T-helper 1 cell treated with Interleukin-12 subunit alpha and Interleukin-12 subunit beta and Interleukin-4 antibody, amounts not matched to agents 30 μg/mL and 1 μg/mL, for 36 hours (primary cell): ENCODE measurements around the gene NTSR2.

ENCODE experiments used
- H3K27ac Mint-ChIP-seq: one replicate; pipeline ENCODE4 v1.8.0; 2021; ENCODE audit warnings: mild to moderate bottlenecking, mixed read lengths
- H3K27me3 Mint-ChIP-seq: one replicate; pipeline ENCODE4 v1.8.0; 2021; ENCODE audit warnings: low read depth, mixed read lengths
- H3K36me3 Mint-ChIP-seq: one replicate; pipeline ENCODE4 v1.8.0; 2021; ENCODE audit warnings: low read depth, mixed read lengths
- H3K4me1 Mint-ChIP-seq: one replicate; pipeline ENCODE4 v1.8.0; 2021; ENCODE audit warnings: low read depth, mixed read lengths
- H3K4me3 Mint-ChIP-seq: one replicate; pipeline ENCODE4 v1.8.0; 2021; ENCODE audit warnings: mild to moderate bottlenecking, moderate library complexity, mixed read lengths
- H3K9me3 Mint-ChIP-seq: one replicate; pipeline ENCODE4 v1.8.0; 2021; ENCODE audit warnings: mixed read lengths

The NTSR2 gene

DNA sequence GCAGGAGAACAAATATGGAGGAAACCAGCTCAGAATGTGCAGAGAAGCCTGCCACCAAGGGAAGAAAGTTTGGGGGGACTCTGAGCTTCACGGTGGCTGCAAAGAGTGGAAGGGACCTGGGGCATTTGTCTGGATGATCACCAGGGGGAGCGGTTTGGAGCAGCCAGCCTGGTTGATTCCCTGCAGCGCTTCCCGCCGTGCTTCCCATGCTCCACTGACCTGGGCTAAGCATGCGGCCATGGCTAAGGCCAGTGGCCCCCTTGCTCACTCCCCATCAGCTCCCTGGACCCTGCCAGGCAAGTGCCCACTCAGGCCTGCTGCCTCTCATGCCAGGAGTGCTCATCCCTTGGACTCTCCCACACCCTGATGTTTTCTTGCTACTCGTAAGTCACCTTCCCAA, 27.0 kb downstream of the NTSR2 start:
- H3K4me1 Mint-ChIP-seq = no peaks in the 10 kb centered on the region
- no peaks in the 10 kb centered on the region for H3K27me3 Mint-ChIP-seq
- H3K9me3 Mint-ChIP-seq = no peaks in the 10 kb centered on the region
- H3K36me3 Mint-ChIP-seq = no peaks in the 10 kb centered on the region
- no peak overlapping the region for H3K27ac Mint-ChIP-seq
- H3K4me3 Mint-ChIP-seq = no peak overlapping the region

DNA sequence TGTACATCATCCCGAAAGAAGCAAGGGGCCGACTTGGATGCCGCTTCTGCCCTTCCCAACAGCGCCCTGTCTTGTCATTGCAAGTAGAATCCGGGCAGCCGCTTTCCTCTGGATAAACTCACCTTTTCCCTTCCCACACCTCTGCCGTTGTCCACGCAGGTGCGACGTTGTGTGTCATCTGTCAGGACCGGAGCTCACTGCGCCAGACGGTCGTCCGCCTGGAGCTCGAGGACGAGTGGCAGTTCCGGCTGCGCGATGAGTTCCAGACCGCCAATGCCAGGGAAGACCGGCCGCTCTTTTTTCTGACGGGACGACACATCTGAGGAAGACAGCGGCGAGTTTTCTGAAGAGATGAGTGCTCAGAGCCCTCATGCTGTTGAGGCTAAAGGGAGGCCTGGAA, 29.9 kb downstream of the NTSR2 start:
- Mint-ChIP-seq H3K27me3 (no peaks in the 10 kb centered on the region), H3K36me3 (no peaks in the 10 kb centered on the region), H3K9me3 (no peaks in the 10 kb centered on the region), H3K4me3 (no peak overlapping the region), H3K4me1 (no peaks in the 10 kb centered on the region), H3K27ac (no peak overlapping the region)

DNA sequence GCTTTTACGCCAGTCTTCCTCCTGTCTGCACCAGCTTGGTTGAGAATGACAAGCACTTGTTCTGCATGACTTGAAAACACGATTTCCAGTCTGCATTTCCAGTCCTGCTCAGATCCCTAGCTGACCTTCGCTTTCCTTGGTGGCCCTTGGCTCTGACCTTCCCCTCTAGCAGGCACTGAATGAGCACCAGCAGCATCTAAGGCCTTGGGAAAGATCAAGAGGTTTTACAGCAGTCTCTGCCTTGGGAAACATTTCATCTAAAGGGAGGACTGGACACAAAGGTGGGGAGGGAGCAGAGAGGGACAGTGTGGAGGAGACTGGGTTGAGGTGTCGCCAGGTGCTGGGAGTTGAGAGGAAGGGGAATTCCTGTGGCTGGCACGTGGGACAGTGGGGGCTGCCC, 30.5 kb downstream of the NTSR2 start:
- Mint-ChIP-seq H3K36me3 (no peaks in the 10 kb centered on the region), H3K27ac (no peak overlapping the region), H3K4me3 (no peak overlapping the region), H3K27me3 (no peaks in the 10 kb centered on the region), H3K4me1 (no peaks in the 10 kb centered on the region), H3K9me3 (no peaks in the 10 kb centered on the region)

DNA sequence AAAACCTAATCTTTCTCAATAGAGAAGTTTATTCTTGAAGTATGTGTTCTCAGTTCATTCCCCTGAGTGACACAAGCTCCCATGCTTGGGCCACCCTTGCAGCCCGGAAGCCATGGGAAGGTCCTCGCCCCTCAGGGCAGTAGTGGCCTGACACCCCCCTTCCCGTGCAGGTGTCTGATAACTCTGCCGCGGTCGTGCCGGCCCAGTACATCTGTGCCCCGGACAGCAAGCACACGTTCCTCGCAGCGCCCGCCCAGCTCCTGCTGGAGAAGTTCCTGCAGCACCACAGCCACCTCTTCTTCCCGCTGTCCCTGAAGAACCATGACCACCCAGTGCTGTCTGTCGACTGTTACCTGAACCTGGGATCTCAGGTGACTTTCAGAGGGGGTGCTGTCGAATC, 32.4 kb downstream of the NTSR2 start:
- Mint-ChIP-seq H3K4me3 (no peak overlapping the region), H3K4me1 (no peaks in the 10 kb centered on the region), H3K36me3 (no peaks in the 10 kb centered on the region), H3K9me3 (no peaks in the 10 kb centered on the region), H3K27me3 (no peaks in the 10 kb centered on the region), H3K27ac (no peak overlapping the region)

GRCh38 chr2:11636593-11637295, 33.3 kb downstream of the NTSR2 start:
- H3K27me3 Mint-ChIP-seq = no peaks in the 10 kb centered on the region

GRCh38 chr2:11635141-11635540, 34.9 kb downstream of the NTSR2 start:
- Mint-ChIP-seq H3K27me3 (no peaks in the 10 kb centered on the region), H3K27ac (no peak overlapping the region), H3K4me1 (no peaks in the 10 kb centered on the region), H3K9me3 (no peaks in the 10 kb centered on the region), H3K36me3 (no peaks in the 10 kb centered on the region), H3K4me3 (no peak overlapping the region)

More at GRCh38 chr2:11636593-11637295, 33.3 kb downstream of the NTSR2 start:
- Mint-ChIP-seq H3K27ac (no peak overlapping the region), H3K36me3 (no peaks in the 10 kb centered on the region), H3K9me3 (no peaks in the 10 kb centered on the region), H3K4me1 (no peaks in the 10 kb centered on the region), H3K4me3 (no peak overlapping the region)

- Mint-ChIP-seq H3K36me3 (no peaks in the 10 kb centered on the region), H3K4me1 (no peaks in the 10 kb centered on the region), H3K27ac (no peak overlapping the region), H3K9me3 (no peaks in the 10 kb centered on the region), H3K27me3 (no peaks in the 10 kb centered on the region), H3K4me3 (no peak overlapping the region)
These were observed 35.4 kb downstream of the NTSR2 start for GRCh38 chr2:11634584-11634983.

DNA sequence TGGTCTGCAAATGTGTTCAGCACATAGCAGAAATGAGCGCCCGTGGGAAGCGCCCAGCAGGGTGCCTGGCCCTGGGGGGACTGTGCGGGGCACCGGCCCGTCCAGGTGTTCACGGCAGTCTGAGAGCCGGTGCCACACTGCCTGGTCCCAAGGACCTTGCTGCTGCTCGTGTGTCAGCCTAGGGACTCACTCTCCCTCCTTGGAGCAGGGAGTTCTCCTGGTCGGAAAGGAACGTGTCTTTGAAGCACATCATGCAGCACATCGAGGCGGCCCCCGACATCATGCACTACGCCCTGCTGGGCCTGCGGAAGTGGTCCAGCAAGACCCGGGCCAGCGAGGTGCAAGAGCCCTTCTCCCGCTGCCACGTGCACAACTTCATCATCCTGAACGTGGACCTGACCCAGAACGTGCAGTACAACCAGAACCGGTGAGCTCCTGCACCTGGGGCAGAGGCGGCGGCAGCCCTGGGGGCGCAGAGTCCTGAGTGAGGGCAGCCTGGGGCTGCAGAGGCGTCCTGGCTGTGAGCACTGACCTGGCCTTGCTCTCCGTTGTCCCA, 36.0 kb downstream of the NTSR2 start:
- Mint-ChIP-seq H3K36me3 (no peaks in the 10 kb centered on the region), H3K9me3 (no peaks in the 10 kb centered on the region), H3K27me3 (no peaks in the 10 kb centered on the region), H3K4me3 (no peak overlapping the region), H3K4me1 (no peaks in the 10 kb centered on the region), H3K27ac (no peak overlapping the region)

DNA sequence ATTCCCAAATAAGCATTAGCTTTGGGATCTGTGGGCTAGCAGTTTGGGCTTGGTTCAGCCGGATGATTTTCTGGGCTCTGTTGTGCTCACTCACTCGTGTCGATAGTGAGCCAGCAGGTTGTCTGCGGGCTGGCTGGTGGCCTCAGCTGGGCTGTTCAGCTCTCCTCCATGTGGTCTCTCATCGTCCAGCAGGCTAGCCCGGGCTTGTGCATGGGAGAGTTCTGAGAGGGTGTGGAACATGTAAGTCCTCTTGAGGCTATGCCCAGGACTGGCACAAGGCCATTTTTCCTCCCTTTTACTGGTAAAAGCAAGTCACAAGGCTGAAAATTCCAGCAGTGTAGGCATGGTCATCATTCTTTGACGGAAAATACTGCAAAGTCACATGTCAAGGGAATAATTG, 38.5 kb downstream of the NTSR2 start:
- no peak overlapping the region for H3K4me3 Mint-ChIP-seq
- H3K4me1 Mint-ChIP-seq = no peaks in the 10 kb centered on the region
- no peak overlapping the region for H3K27ac Mint-ChIP-seq
- no peaks in the 10 kb centered on the region for H3K27me3 Mint-ChIP-seq
- H3K36me3 Mint-ChIP-seq = no peaks in the 10 kb centered on the region
- no peaks in the 10 kb centered on the region for H3K9me3 Mint-ChIP-seq

GRCh38 chr2:11630855-11631254, 39.1 kb downstream of the NTSR2 start:
- Mint-ChIP-seq H3K36me3 (no peaks in the 10 kb centered on the region), H3K27me3 (no peaks in the 10 kb centered on the region), H3K4me3 (no peak overlapping the region), H3K27ac (no peak overlapping the region), H3K9me3 (no peaks in the 10 kb centered on the region), H3K4me1 (no peaks in the 10 kb centered on the region)

DNA sequence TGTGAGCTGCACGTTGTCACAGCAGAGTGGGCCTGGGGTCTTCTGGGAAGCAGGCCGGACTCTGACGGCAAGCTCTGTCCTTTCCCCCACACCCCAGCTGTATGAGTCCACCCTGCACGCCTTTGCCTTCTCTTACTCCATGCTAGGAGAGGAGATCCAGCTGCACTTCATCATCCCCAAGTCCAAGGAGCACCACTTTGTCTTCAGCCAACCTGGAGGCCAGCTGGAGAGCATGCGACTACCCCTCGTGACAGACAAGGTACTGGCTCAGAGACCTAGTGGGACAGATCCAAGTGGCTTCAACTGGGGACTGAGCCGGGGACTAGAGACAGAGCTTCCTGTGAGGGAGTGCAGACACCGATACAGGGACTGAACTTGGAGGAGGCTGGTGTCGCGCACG, 40.1 kb downstream of the NTSR2 start:
- Mint-ChIP-seq H3K36me3 (no peaks in the 10 kb centered on the region), H3K27me3 (no peaks in the 10 kb centered on the region), H3K9me3 (no peaks in the 10 kb centered on the region), H3K27ac (no peak overlapping the region), H3K4me3 (no peak overlapping the region), H3K4me1 (no peaks in the 10 kb centered on the region)

DNA sequence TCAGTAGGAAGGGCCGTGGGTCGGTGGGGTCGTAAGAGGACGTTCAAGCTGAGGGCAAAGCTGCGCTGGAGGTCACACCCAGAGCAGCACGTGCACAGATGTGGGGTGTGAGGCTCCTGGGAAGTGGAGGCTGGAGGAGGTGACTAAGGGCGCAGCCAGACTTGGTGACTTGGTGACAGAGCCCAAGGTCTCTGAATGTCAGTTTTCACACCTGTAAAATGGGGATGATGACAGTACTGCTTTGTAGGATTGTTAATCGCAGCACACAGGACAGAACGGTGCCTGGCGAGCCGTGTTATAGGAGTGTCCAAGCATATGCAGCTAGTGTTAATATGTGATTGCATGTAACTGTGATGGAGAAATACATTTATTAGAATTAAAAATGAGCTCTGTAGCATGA, 40.8 kb downstream of the NTSR2 start:
- no peak overlapping the region for H3K4me3 Mint-ChIP-seq
- H3K4me1 Mint-ChIP-seq = no peaks in the 10 kb centered on the region
- no peaks in the 10 kb centered on the region for H3K36me3 Mint-ChIP-seq
- no peaks in the 10 kb centered on the region for H3K9me3 Mint-ChIP-seq
- H3K27me3 Mint-ChIP-seq = no peaks in the 10 kb centered on the region
- no peak overlapping the region for H3K27ac Mint-ChIP-seq

GRCh38 chr2:11628675-11629074, 41.3 kb downstream of the NTSR2 start:
- no peak overlapping the region for H3K4me3 Mint-ChIP-seq
- H3K9me3 Mint-ChIP-seq = no peaks in the 10 kb centered on the region
- H3K27ac Mint-ChIP-seq = no peak overlapping the region
- no peaks in the 10 kb centered on the region for H3K36me3 Mint-ChIP-seq
- no peaks in the 10 kb centered on the region for H3K27me3 Mint-ChIP-seq
- no peaks in the 10 kb centered on the region for H3K4me1 Mint-ChIP-seq

DNA sequence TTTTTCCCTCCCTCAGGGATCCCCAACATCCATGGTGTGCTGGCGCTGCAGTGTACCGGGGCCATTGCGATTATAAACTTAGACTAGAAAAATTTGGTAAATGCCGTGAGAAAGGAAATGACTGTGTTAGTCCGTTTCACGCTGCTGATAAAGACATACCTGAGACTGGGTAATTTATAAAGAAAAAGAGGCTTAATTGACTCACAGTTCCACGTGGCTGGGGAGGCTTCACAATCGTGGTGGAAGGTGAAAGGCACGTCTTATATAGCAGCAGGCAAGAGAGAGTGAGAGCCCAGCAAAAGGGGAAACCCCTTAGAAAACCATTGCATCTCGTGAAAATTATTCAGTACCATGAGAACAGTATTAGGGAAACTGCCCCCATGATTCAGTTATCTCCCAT, 44.3 kb downstream of the NTSR2 start:
- H3K36me3 Mint-ChIP-seq = no peaks in the 10 kb centered on the region
- no peaks in the 10 kb centered on the region for H3K27me3 Mint-ChIP-seq
- no peak overlapping the region for H3K27ac Mint-ChIP-seq
- no peaks in the 10 kb centered on the region for H3K4me1 Mint-ChIP-seq
- H3K4me3 Mint-ChIP-seq = no peak overlapping the region
- no peaks in the 10 kb centered on the region for H3K9me3 Mint-ChIP-seq

- H3K36me3 Mint-ChIP-seq = no peaks in the 10 kb centered on the region
- H3K27me3 Mint-ChIP-seq = no peaks in the 10 kb centered on the region
- H3K27ac Mint-ChIP-seq = no peak overlapping the region
- H3K9me3 Mint-ChIP-seq = no peaks in the 10 kb centered on the region
- no peak overlapping the region for H3K4me3 Mint-ChIP-seq
- no peaks in the 10 kb centered on the region for H3K4me1 Mint-ChIP-seq
These were observed 45.1 kb downstream of the NTSR2 start for GRCh38 chr2:11624893-11625292.

DNA sequence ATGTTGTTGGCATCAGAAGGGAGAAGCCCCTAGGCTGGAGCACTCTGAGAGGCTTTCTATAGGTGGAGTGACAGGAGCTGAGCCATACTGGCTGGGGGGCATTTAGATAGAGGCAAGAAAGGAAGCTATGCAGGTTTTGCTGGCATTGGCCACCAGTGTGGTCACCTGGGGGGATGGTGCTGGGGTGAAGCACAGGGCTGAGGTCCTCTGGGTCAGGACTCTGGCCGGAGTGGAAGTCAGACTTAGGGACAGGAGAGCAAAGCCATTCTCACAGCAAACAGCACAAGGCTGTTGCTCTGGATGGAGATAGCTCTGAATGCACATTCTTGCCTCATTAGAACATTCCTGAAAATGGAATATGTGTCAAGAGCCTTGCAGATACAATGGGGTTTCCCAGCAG, 47.4 kb downstream of the NTSR2 start:
- H3K4me1 Mint-ChIP-seq = no peaks in the 10 kb centered on the region
- H3K36me3 Mint-ChIP-seq = no peaks in the 10 kb centered on the region
- H3K27ac Mint-ChIP-seq = no peak overlapping the region
- no peaks in the 10 kb centered on the region for H3K9me3 Mint-ChIP-seq
- H3K27me3 Mint-ChIP-seq = no peaks in the 10 kb centered on the region
- no peak overlapping the region for H3K4me3 Mint-ChIP-seq
